ENCODE results near the gene SPAG9. TPM values are rescaled to one million over a fixed set of nuclear protein-coding genes. Genes with fewer than 3 reads are reported as not detected.

Gene SPAG9, protein sequence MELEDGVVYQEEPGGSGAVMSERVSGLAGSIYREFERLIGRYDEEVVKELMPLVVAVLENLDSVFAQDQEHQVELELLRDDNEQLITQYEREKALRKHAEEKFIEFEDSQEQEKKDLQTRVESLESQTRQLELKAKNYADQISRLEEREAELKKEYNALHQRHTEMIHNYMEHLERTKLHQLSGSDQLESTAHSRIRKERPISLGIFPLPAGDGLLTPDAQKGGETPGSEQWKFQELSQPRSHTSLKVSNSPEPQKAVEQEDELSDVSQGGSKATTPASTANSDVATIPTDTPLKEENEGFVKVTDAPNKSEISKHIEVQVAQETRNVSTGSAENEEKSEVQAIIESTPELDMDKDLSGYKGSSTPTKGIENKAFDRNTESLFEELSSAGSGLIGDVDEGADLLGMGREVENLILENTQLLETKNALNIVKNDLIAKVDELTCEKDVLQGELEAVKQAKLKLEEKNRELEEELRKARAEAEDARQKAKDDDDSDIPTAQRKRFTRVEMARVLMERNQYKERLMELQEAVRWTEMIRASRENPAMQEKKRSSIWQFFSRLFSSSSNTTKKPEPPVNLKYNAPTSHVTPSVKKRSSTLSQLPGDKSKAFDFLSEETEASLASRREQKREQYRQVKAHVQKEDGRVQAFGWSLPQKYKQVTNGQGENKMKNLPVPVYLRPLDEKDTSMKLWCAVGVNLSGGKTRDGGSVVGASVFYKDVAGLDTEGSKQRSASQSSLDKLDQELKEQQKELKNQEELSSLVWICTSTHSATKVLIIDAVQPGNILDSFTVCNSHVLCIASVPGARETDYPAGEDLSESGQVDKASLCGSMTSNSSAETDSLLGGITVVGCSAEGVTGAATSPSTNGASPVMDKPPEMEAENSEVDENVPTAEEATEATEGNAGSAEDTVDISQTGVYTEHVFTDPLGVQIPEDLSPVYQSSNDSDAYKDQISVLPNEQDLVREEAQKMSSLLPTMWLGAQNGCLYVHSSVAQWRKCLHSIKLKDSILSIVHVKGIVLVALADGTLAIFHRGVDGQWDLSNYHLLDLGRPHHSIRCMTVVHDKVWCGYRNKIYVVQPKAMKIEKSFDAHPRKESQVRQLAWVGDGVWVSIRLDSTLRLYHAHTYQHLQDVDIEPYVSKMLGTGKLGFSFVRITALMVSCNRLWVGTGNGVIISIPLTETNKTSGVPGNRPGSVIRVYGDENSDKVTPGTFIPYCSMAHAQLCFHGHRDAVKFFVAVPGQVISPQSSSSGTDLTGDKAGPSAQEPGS (N-terminal part only)
- 77.6 TPM for total RNA-seq (2021; ENCODE audit: unreplicated experiment)
- 44.2 and 45.8 TPM in 2 replicates for polyA plus RNA-seq (2012)
- percentile 92 among the genes with signal in this experiment for Bru-seq, nascent RNA
- percentile 89 among the genes with signal in this experiment for BruChase-seq, experiment 1, labeled RNA remaining after a 6-hour chase
- BruChase-seq, experiment 2, labeled RNA remaining after a 2-hour chase, result percentile 85 among the genes with signal in this experiment
- long read RNA-seq, full-length matches to known transcripts, result 51 of 94 reads
- long read RNA-seq, partial matches to known transcripts, result 26 of 94 reads
- long read RNA-seq, other reads (novel, unspliced or antisense), result 17 of 94 reads

DNA sequence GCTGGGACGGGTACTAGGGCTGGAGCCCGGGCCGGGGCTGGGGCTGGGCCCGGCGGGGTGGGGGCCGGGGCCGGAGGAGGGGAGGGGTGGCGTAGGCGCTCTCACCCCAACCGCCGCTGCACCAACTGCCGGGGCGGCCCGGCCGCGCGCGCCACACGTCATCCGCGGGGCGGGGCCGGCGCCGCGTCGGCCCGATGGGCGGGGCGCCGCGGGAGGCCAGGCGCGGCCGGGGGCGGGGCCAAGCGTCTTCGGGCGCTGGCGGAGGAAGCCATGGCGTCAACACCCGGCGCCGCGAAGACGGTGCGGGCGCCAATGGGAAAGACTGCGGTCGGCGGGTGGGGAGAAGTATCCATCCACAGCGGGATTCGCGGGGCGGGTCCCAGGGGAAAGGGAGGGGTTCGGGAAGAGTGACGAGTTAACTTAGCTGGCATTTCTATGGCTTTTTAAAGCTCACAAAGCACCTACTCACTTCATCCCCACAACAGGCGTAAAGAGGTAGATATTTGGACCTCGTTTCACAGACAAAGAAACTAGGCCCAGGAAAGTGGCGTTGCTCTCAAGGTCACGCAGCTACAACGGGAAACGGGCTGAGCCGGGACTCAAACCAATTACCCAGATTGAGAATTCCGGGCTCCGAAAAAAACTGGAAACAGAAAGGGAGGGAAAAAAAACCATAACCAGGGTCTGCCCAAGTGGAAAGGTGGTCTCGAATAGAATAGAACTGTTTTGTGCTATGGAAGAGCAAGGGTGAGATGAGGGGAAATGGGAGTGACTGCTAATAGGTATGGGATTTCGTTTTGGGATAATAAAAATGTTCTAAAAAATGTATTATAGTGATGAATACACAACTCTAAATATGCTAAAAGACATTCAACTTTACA is at the start of gene SPAG9:
SPAG9 (minus strand) TSS at position 130 of the 881 bp plus-strand sequence. CDS start 212 bp downstream, outside the sequence.
- peak within 1 kb of the TSS; percentile 91 to 92 for H3K4me3 ChIP-seq (replicated peaks in 1 of 2; ENCODE audit: low read depth in 1 of 2, low read length in 2 of 2)
- peaks cover 45% of the 10 kb centered on the region for H3K79me2 ChIP-seq (ENCODE audit: insufficient read depth, low read length)
- no peaks in the 10 kb centered on the region for H3K9me3 ChIP-seq (ENCODE audit: control insufficient read depth in 1 of 2, insufficient read depth in 1 of 2, low read depth in 1 of 2, low read length in 2 of 2)
- peaks cover 39 to 54% of the 10 kb centered on the region in 2 experiments for H3K4me1 ChIP-seq (ENCODE audit: control insufficient read depth in 1 of 2, insufficient read depth in 2 of 2, low read length in 2 of 2)
- ATAC-seq (peak; percentile 79), DNase-seq (ENCODE audit: low read depth, low spot score) (peak; percentile 95)
- H3K9ac ChIP-seq (ENCODE audit: low read length), result peak within 1 kb of the TSS; percentile 95
- peaks cover 17% of the 10 kb centered on the region; the same call in 1 of the 2 replicates for H4K20me1 ChIP-seq (ENCODE audit: insufficient read depth)
- ChIA-PET RAD21 (ENCODE audit: low non-redundant PET in 1 of 2, low total read pairs in 2 of 2, uncharacterized antibody in 2 of 2, unreplicated experiment in 2 of 2) (interaction anchor here (1.3 to 1.7 kb wide), 2 partner anchors 32 kb away, joined by 7 to 8 read pairs; partner anchors contain the start of gene NME1 (in 2 of the 2)), CTCF (interaction anchor here (1.0 to 4.6 kb wide), 2 partner anchors 32 to 34 kb away, joined by 3 to 43 read pairs; partner anchors contain the start of gene NME1), POLR2A (interaction anchor here (0.5 to 3.5 kb wide), 20 partner anchors 8 to 473 kb away, joined by 3 to 24 read pairs (median 5); partner anchors contain the start of genes NME1, NME2 and TOB1)
- no peak within 1 kb of the TSS for H2AFZ ChIP-seq (ENCODE audit: low read depth, low read length, poor library complexity, severe bottlenecking)
- H3K27ac ChIP-seq (ENCODE audit: low read depth, low read length), result peak within 1 kb of the TSS; percentile 87
- TSS peak; percentile 25 for BruUV-seq (replicated peaks)
- no peaks in the 10 kb centered on the region for H3K36me3 ChIP-seq (ENCODE audit: control insufficient read depth in 1 of 2, insufficient read depth in 2 of 2, low read length in 2 of 2)
- no peaks in the 10 kb centered on the region for H3K27me3 ChIP-seq (ENCODE audit: insufficient read depth, low read length)
- no peaks in the 10 kb centered on the region for H3K9me2 ChIP-seq (ENCODE audit: insufficient read depth)
- H3K4me2 ChIP-seq (ENCODE audit: low read length), result peak within 1 kb of the TSS; percentile 89
- intact Hi-C loops (cut with micrococcal nuclease), result loop anchor here (1.0 to 2.0 kb wide), 2 partner anchors 32 to 254 kb away; partner anchors contain the start of genes NME1 and TOB1
- TF ChIP-seq CEBPB (IDR thresholded peaks at IDR 0.05; ENCODE audit: low read depth) (no peak), POLR2A (IDR thresholded peaks at IDR 0.05; ENCODE audit: borderline replicate concordance, extremely low read depth, insufficient read depth, insufficient read length) (peak; percentile 45), TCF7L2 (IDR thresholded peaks at IDR 0.05; ENCODE audit: borderline replicate concordance, extremely low read depth, insufficient read depth, insufficient read length) (no peak), POLR2AphosphoS5 (IDR thresholded peaks at IDR 0.05; ENCODE audit: low read depth, low read length) (peak; percentile 81), SIN3A (IDR thresholded peaks at IDR 0.05; ENCODE audit: low read depth) (0 out of 2 replicates have a peak, but pooled peaks have one; percentile 52), EGR1 (IDR thresholded peaks at IDR 0.05; ENCODE audit: low read depth) (peak; percentile 43; the same call in 1 of the 2 replicates), SP1 (IDR thresholded peaks at IDR 0.05; ENCODE audit: low read depth) (peak; percentile 88), ELF1 (IDR thresholded peaks at IDR 0.05; ENCODE audit: borderline replicate concordance, low read depth) (no peak), ZNF274 (IDR thresholded peaks at IDR 0.05; ENCODE audit: low read depth, low read length) (no peak), JUND (IDR thresholded peaks at IDR 0.05) (no peak), EZH2 (IDR thresholded peaks at IDR 0.05) (no peak), EZH2phosphoT487 (IDR thresholded peaks at IDR 0.05; ENCODE audit: borderline replicate concordance) (no peak), CBX3 (IDR thresholded peaks at IDR 0.05; ENCODE audit: low read depth) (peak; percentile 48; the same call in 1 of the 2 replicates)
- TF ChIP-seq, protein P1, sequence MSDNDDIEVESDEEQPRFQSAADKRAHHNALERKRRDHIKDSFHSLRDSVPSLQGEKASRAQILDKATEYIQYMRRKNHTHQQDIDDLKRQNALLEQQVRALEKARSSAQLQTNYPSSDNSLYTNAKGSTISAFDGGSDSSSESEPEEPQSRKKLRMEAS (IDR thresholded peaks at IDR 0.05), result peak; percentile 42; the same call in 1 of the 2 replicates
- TF ChIP-seq, protein P2, sequence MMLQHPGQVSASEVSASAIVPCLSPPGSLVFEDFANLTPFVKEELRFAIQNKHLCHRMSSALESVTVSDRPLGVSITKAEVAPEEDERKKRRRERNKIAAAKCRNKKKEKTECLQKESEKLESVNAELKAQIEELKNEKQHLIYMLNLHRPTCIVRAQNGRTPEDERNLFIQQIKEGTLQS (IDR thresholded peaks at IDR 0.05), result no peak
- TF ChIP-seq, protein P3, sequence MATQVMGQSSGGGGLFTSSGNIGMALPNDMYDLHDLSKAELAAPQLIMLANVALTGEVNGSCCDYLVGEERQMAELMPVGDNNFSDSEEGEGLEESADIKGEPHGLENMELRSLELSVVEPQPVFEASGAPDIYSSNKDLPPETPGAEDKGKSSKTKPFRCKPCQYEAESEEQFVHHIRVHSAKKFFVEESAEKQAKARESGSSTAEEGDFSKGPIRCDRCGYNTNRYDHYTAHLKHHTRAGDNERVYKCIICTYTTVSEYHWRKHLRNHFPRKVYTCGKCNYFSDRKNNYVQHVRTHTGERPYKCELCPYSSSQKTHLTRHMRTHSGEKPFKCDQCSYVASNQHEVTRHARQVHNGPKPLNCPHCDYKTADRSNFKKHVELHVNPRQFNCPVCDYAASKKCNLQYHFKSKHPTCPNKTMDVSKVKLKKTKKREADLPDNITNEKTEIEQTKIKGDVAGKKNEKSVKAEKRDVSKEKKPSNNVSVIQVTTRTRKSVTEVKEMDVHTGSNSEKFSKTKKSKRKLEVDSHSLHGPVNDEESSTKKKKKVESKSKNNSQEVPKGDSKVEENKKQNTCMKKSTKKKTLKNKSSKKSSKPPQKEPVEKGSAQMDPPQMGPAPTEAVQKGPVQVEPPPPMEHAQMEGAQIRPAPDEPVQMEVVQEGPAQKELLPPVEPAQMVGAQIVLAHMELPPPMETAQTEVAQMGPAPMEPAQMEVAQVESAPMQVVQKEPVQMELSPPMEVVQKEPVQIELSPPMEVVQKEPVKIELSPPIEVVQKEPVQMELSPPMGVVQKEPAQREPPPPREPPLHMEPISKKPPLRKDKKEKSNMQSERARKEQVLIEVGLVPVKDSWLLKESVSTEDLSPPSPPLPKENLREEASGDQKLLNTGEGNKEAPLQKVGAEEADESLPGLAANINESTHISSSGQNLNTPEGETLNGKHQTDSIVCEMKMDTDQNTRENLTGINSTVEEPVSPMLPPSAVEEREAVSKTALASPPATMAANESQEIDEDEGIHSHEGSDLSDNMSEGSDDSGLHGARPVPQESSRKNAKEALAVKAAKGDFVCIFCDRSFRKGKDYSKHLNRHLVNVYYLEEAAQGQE (IDR thresholded peaks at IDR 0.05; ENCODE audit: low read depth), result no peak
